NCI-H1092 (cell line): Measurements from ENCODE around the gene HNF1A.

Source experiments
- DNase-seq: peaks from one replicate; lab custom pipeline; 2025; lab: John Stamatoyannopoulos, UW

HNF1A gene

DNA sequence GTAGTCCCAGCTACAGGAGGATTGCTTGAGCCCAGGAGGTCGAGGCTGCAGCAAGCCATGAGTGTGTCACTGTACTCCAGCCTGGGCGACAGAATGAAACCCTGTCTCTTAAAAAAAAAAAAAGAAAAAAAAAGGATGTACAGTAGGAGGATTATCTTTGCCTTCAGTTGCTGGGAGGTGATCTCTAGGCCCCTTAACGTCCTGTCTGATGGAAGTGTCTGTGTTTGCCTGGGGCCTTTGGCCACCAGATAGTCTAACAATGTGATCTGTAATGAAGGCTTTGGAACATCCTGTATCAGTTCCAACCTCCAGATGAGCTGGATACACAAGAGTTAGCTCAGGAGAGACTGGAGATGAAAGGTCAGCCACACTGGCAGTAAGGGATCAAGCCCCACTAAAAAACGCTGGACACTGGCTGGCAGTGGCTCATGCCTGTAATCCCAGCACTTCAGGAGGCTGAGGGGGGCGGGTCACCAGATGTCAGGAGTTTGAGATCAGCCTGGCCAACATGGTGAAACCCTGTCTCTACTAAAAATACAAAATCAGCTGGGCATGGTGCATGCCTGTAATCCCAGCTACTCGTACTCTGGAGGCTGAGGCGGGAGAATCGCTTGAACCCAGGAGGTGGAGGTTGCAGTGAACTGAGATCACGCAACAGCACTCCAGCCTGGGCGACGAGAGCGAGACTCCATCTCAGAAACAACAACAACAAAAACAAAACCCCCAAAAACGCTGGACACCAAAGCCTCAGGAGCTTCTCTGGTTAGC is 19.0 kb upstream of the HNF1A start:
- no peak for DNase-seq

DNA sequence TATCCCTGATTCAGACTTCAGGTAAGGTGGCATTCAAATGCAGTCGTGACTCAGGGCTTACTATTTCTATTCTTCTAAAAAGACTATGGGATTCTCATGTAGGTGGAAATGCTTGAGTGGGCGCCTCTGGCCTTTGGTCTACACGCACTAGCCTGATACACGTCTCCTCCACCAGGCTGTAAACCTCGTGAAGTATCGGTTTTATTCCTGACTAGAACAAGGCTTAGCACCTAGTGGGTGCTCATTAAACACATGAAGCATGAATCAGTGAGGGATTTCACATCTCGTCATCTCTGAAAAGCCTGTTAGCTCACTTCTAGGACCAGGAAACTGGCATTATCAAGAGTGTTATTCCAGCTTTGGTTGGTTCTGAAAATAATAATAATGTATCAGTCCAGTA is 17.7 kb upstream of the HNF1A start:
- DNase-seq: no peak

- no peak for DNase-seq
Measured at GRCh38 chr12:120961604-120962531, 16.5 kb upstream of the HNF1A start.

GRCh38 chr12:120962532-120963020 is 15.8 kb upstream of the HNF1A start:
- DNase-seq: no peak

- no peak for DNase-seq
Measured at GRCh38 chr12:120964298-120964697, 14.0 kb upstream of the HNF1A start.

- no peak for DNase-seq
Measured at GRCh38 chr12:120965534-120966091, 12.7 kb upstream of the HNF1A start.

DNA sequence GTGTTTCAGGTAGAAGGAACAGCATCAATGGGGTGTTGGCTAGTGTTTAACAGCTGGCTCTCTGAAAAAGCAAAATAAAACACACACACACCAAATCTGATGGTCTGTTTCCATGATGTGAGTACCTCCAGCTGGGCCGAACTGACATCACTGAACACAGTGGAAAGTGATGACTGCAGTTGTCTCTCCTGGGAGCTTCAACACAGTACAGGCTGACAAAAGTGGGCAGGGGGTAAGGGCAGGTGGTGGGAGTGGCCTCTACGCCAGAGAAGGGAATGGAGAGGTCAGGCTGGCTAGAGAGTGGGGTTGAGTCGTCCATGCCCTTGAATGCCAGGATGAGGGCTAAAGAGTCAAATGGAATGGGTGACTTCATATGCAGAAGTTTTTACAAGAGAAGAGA is 8.0 kb upstream of the HNF1A start:
- no peak for DNase-seq

DNA sequence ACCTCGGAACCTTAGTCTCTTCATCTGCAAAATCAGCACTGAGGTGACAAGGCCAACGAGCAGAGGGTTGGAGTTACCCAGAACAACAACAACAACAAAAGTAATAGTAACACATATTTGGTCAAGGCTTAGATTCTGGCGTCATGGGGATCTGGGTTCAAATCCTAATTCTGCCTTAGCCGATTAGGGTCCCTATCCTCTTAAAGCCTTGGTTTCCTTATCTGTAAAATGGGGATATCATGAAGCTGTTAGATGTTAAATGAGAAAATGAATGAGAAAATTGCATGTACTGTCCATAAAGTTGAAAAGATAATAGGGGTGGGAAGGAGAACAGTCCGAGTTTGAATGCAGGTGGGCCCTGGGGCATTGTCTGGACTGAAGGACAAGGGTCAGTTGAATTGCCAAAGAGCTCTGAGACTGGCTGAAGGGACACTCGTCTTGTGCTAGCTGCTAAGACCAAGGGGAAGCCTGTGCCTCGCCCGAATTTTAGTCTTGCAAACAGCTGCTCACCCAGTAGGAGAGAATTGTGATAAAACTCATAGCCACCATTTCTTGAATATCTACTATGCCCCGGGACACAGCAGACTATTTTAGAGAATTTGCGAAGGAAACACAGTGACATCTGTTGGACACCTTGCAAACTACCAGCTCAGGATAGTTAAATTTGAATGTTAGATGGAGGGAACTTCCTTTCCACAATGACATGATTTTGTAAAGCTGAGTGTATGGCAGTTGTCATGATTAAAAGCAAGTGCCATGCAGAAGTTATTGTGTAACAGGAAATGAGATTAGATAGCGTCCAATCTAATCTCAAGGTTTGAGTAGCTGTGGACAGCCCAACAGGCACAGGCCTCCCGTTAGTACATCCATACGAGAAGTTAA is 6.8 kb upstream of the HNF1A start:
- DNase-seq: no peak

- DNase-seq: no peak
Measured at GRCh38 chr12:120972870-120973543, 5.3 kb upstream of the HNF1A start.

DNA sequence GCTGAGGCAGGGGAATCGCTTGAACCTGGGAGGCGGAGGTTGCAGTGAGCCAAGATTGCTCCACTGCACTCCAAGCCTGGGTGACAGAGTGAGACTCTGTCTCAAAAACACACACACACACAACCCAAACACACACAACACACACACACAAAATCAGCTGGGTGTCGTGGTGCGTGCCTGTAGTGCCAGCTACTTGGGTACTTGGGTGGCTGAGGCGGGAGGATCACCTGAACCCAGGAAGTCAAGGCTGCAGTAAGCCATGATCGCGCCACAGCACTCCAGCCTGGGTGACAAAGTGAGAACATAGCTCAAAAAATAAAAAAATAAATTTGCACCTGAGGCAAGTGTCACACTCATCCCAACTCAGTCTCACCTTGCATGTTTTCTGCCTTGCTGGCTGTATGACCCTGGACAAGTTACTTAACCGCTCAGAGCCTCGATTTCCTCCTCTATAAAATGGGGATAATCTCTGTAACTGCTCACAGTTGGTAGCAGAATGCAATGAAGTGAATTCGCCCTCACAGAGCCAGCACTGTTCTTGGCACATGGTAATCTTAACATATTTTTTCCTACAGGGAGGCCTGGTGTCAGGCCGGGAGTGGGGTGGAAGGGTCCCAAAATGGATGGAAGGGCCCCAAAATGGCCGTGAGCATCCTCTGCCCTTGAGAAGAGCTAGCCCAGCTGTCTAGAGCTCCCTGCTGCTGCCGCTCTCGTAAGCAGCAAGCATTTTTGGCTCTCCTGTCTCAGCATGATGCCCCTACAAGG is 630 bp upstream of the HNF1A start:
- no peak for DNase-seq

DNA sequence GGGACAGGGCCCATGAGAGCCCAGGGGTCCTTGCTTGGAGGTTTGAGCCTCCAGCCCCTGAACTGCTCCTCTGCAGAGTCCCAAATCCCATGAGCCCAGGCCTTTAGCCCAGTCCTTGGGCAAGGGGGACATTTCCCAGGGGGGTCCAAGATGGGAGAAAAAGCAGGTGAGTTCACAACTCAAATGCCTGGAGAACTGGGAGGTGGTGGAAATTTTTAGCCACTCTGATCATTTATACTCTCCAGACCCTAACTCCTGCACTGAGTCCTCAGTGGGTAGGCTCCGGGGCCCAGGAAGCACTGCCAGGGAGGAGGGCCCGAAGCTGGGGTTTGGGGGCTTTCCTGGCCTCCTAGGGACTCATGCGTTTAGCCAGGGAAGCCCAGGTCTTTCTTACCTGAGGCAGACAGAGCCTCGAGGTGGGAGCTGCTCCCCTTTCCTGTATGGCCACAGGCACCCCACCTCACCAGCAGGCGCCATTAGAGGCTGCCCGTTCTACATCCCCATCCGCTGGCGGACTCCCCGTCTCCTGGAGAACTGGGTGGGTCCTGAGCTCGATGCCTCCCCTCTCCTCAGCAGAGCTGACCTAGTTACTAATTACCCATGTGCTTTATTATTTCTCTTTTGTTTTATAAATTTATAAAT is 998 bp downstream of the HNF1A start:
- no peak for DNase-seq

DNA sequence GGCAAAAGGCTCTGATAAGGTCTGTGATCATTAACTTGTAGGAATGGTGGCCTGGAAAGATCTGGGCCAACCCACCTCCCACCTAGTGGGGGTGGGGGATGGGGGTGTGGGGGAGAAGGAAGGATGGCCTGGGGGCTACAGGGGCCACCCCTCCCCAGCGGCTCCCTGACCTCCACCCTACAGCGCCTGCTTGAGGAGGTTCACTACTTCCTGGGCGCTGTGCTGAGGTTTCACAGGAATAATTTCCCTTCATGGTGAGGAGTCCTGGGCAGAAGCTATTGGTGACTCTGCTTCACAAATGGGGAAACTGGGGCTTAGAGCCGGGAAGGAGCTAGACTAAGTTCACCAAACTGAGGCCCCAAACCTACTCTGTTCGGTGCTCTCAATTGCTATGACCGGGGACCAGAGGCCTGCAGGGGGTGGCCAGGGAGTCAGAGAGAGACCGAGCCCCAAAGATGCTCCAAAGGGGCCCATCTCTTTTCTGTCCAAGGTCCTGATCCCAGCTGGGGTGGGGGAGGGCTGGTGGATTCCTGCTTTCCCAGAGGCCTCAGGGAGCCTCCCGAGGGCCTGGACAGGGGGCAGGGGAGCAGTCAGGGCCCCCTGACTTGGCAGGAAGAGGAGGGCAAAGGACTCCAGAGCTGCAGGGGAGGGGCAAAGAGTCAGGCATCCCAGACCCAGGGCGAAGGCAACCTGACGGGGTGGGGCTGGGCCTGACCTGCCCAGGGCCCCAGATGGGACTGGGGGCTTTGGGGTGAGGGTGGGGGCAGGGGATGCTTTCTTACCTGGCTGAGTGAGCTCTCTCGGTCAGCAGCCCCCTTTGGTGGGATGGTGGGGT is 1.7 kb downstream of the HNF1A start:
- no peak for DNase-seq

GRCh38 chr12:120980800-120981368 is 2.5 kb downstream of the HNF1A start:
- no peak for DNase-seq

DNA sequence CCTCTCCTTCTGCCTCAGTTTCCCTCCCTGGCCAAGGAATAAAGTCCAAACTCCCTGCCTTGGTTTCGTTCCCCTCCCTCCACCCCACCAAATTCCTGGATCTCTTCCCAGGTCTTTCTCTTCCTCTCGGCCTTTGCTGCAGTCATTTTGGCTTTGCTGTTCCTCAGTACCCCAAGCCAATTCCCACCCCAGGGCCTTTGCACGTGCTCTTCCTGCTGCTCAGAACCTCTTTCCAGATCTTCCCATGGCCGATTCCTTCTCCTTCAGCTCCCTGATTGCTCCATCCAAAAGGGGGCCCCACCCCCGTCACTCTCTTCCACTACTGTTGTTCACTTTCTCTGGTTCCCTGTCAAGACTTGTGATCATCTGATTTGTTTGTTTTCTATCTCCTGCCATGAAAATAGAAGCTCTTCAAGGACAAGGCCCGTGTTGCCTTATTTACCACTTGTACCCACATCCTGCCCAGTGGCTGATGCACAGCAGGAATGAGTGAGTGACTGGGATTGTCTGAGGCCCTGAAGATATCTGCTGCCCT is 3.1 kb downstream of the HNF1A start:
- no peak for DNase-seq

DNA sequence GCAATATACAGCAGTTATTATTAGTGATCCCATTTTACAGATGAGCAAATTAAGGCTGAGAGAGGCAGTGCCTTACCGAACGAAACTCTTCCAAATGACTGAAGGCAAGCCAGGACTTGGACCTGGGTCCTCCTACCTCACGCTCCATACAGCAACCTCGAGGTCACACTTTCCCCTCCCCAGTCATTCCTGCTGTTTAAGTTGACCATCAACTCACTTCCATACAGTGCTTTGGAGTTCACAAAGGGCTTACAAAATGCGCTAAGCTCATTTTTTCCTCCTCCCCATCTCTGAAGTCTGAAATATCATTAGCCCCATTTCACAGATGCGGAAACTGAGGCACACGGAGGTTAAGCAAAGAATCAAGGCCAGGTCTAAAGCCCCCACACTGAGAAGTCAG is 4.3 kb downstream of the HNF1A start:
- DNase-seq: no peak

GRCh38 chr12:120983759-120984158 is 5.4 kb downstream of the HNF1A start:
- no peak for DNase-seq

DNA sequence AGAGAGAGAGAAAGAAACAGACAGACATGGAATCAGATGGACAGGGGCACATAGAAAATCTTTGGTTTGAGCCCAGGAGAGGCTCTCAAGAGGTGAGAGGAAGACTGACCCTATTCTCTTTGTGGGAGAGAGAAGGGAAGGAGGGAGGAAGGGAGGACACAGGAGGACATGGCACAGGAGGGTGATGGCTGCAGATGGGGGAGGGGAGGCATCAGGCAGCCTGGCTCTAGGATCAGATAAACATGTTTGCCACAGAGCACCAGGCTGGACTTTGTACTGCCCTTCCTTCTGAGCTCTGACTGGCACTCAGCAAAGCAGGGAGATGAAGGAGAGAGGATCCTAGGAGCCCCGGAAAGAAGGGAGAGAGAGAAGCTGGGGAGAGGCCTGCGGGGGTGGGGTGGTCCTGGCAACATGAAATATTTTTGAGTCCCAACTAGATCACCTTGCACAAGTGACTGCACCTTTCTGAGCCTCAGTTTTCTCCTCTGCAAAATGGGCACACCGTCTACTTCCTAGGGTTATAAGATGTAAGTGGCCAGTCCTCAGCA is 6.1 kb downstream of the HNF1A start:
- no peak for DNase-seq

DNA sequence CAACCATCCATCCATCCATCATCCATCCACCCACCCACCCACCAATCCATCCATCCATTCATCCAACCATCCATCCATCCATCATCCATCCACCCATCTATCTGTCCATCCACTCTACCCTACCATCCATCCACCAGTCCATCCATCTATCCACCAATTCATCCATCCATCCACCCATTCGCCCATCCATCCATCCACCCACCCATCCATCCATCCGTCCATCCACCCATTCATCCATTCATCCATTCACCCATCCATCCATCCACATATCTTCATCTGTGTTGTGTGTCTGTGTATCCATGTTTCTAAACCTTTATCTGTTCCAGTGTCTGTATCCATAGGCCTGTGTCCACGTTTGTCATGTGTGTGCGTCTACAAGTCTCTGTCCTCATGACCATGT is 9.9 kb downstream of the HNF1A start:
- DNase-seq: no peak
